SU-DHL-6 (cell line): ENCODE measurements around the gene FRMD4B.

ENCODE experiments used
- H2AFZ ChIP-seq: fragments of 200-600 bp; sonication (generic); 2 replicates; pipeline ENCODE4 v1.6.1; 2014; ENCODE audit warnings: low read depth, mild to moderate bottlenecking, moderate library complexity, mixed read lengths, antibody characterized with exemption, low read length; ENCODE audit not compliant: severe bottlenecking
- H3F3A ChIP-seq: fragments of 200-600 bp; shearing (Covaris generic); 2 replicates; pipeline ENCODE4 v1.6.0; 2016; ENCODE audit warnings: antibody characterized with exemption, mild to moderate bottlenecking; ENCODE audit not compliant: insufficient read depth
- H3K27ac ChIP-seq: fragments of 200-600 bp; sonication (generic); 2 replicates; pipeline ENCODE4 v1.5.1; 2016; ENCODE audit warnings: low read depth, mild to moderate bottlenecking, low read length, moderate library complexity, mixed read lengths
- H3K27me3 ChIP-seq: fragments of 200-600 bp; sonication (generic), shearing (Covaris generic); 2 replicates; pipeline ENCODE4 v1.6.0; 2014; ENCODE audit warnings: mild to moderate bottlenecking, low read length
- H3K36me3 ChIP-seq: fragments of 200-600 bp; sonication (generic); 2 replicates; pipeline ENCODE4 v1.6.1; 2014; ENCODE audit warnings: mild to moderate bottlenecking, low read length, mixed read lengths
- H3K4me2 ChIP-seq: fragments of 300-600, 200-600 bp; shearing (Covaris generic), sonication (generic); 2 replicates; pipeline ENCODE4 v1.6.0; 2014; ENCODE audit warnings: low read length, low read depth, mild to moderate bottlenecking; ENCODE audit not compliant: poor library complexity, severe bottlenecking
- H3K4me3 ChIP-seq: fragments of 200-600 bp; sonication (generic); 2 replicates; pipeline ENCODE4 v1.5.1; 2014; ENCODE audit warnings: antibody characterized with exemption, low read length, mild to moderate bottlenecking, mixed read lengths; ENCODE audit not compliant: insufficient read depth, poor library complexity, severe bottlenecking
- H3K79me2 ChIP-seq: fragments of 200-600 bp; sonication (generic); 2 replicates; pipeline ENCODE4 v1.6.1; 2014; ENCODE audit warnings: mild to moderate bottlenecking, low read length, moderate library complexity; ENCODE audit not compliant: insufficient read depth
- H3K9ac ChIP-seq: fragments of 200-600 bp; sonication (generic); 2 replicates; pipeline ENCODE4 v1.7.0; 2014; ENCODE audit warnings: mild to moderate bottlenecking, low read length
- H3K9me2 ChIP-seq: fragments of 200-600 bp; sonication (generic); replicated peaks from 2 replicates; pipeline ENCODE4 v1.6.1; 2014; ENCODE audit warnings: low read length; ENCODE audit not compliant: insufficient read depth
- H3K9me3 ChIP-seq: fragments of 200-600 bp; sonication (generic); 2 replicates; pipeline ENCODE4 v1.6.1; 2014; ENCODE audit warnings: low read length, mixed read lengths; ENCODE audit not compliant: insufficient read depth
- H4K20me1 ChIP-seq: fragments of 200-600 bp; sonication (generic); 2 replicates; pipeline ENCODE4 v1.6.1; 2014; ENCODE audit warnings: low read depth, mild to moderate bottlenecking, antibody characterized with exemption, low read length, moderate library complexity, mixed read lengths
- CTCF ChIP-seq: fragments of 200-600 bp; sonication (generic); IDR thresholded peaks from one replicate; pipeline ENCODE4 v1.5.1; 2017; ENCODE audit warnings: antibody characterized with exemption, mild to moderate bottlenecking, low read length, moderate library complexity; ENCODE audit not compliant: insufficient read depth, poor library complexity, severe bottlenecking
- EZH2phosphoT487 ChIP-seq: fragments of 200-600 bp; sonication (generic), shearing (Covaris generic); conservative IDR thresholded peaks from 2 replicates; pipeline ENCODE4 v1.6.1; 2018; ENCODE audit warnings: mild to moderate bottlenecking, antibody characterized with exemption, low read length, moderate library complexity, mixed read lengths

FRMD4B gene

GRCh38 chr3:69329892-69330291 lies 56.0 kb downstream of the FRMD4B start:
- Histone ChIP-seq H3K4me3 (no peak overlapping the region), H4K20me1 (no peaks in the 10 kb centered on the region), H3K4me2 (no peak overlapping the region), H3K36me3 (no peaks in the 10 kb centered on the region), H3K9me3 (no peaks in the 10 kb centered on the region), H3F3A (no peaks in the 10 kb centered on the region), H3K79me2 (no peaks in the 10 kb centered on the region), H2AFZ (no peak overlapping the region), H3K27ac (no peak overlapping the region), H3K27me3 (no peaks in the 10 kb centered on the region), H3K9me2 (no peaks in the 10 kb centered on the region), H3K9ac (no peak overlapping the region)
- TF ChIP-seq CTCF, result no peak
- TF ChIP-seq EZH2phosphoT487, result no peak

GRCh38 chr3:69328963-69329302 lies 57.0 kb downstream of the FRMD4B start:
- Histone ChIP-seq H2AFZ (no peak overlapping the region), H3F3A (no peaks in the 10 kb centered on the region), H3K36me3 (no peaks in the 10 kb centered on the region), H3K9ac (no peak overlapping the region), H3K27me3 (no peaks in the 10 kb centered on the region), H3K79me2 (no peaks in the 10 kb centered on the region), H4K20me1 (no peaks in the 10 kb centered on the region), H3K27ac (no peak overlapping the region), H3K4me3 (no peak overlapping the region), H3K4me2 (no peak overlapping the region), H3K9me2 (no peaks in the 10 kb centered on the region), H3K9me3 (no peaks in the 10 kb centered on the region)
- no peak for TF ChIP-seq CTCF
- no peak for TF ChIP-seq EZH2phosphoT487

- H3K27ac ChIP-seq, result no peak overlapping the region
- H2AFZ ChIP-seq, result no peak overlapping the region
- H3K4me3 ChIP-seq, result no peak overlapping the region
These were observed 57.6 kb downstream of the FRMD4B start for GRCh38 chr3:69328103-69328962.

More at GRCh38 chr3:69328103-69328962, 57.6 kb downstream of the FRMD4B start:
- H3K4me2 ChIP-seq, result no peak overlapping the region
- H3K9me3 ChIP-seq, result no peaks in the 10 kb centered on the region
- H3K27me3 ChIP-seq, result no peaks in the 10 kb centered on the region
- H3F3A ChIP-seq, result no peaks in the 10 kb centered on the region
- TF ChIP-seq EZH2phosphoT487, result no peak
- no peak for TF ChIP-seq CTCF
- H3K36me3 ChIP-seq, result no peaks in the 10 kb centered on the region
- H3K79me2 ChIP-seq, result no peaks in the 10 kb centered on the region
- H3K9ac ChIP-seq, result no peak overlapping the region
- H3K9me2 ChIP-seq, result no peaks in the 10 kb centered on the region
- no peaks in the 10 kb centered on the region for H4K20me1 ChIP-seq
